Middle frontal gyrus (tissue), 1 donor: ENCODE measurements around the gene CLDND2.

Source experiments
- DNase-seq: peaks from one replicate; pipeline ENCODE4 v3.0.0-alpha.2; 2015; ENCODE audit warnings: low spot score; ENCODE audit errors: extremely low spot score

Gene CLDND2

DNA sequence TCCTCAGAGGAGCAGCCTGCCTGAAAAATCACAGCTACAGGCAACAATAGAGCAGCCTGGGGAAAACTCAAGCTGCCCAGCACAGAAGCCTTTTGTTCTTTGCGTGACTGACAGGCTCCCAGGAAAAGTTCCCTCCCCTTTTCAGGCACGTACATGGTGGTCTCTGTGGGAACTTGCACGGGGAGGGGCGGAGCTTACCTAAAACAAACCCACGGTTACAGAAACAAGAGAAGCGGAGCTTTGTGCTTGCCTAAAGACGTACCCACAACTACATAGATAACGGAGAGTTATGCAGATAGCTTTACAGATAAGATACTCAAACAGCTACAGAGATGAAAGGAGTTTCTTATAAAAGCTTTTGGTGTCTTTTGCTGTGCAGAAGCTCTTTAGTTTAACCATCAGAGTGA is 14.1 kb downstream of the CLDND2 start:
- DNase-seq: no peak

DNA sequence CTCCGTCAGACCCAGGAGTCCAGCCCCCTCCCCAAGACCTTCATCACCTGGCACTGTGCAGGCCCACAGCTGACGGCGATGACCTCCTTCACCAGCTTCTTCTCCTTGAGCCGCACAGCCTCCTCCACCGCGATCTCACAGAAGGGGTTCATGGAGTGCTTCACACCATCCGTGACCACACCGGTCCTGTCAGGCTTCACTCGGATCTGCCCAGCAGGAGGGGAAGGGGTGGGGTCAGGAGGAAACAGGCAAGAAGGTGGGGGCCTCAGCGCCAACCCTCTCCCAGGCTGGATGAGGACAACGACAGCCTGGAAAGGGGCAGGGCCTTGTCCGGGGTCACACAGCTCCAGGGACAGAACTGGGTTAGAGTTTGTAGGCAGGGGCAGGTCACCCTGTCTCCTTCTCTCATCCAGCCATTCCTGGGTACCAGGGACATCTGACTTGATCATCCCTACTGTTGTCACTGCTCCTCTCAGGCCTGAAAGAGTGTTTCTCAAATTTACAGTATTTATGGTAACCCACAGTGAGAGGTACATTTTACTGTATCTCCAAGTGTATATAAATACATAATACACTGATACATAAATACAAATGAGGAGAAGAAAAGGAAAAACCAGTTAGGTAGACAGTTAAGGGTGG is 14.6 kb downstream of the CLDND2 start:
- DNase-seq: no peak

DNA sequence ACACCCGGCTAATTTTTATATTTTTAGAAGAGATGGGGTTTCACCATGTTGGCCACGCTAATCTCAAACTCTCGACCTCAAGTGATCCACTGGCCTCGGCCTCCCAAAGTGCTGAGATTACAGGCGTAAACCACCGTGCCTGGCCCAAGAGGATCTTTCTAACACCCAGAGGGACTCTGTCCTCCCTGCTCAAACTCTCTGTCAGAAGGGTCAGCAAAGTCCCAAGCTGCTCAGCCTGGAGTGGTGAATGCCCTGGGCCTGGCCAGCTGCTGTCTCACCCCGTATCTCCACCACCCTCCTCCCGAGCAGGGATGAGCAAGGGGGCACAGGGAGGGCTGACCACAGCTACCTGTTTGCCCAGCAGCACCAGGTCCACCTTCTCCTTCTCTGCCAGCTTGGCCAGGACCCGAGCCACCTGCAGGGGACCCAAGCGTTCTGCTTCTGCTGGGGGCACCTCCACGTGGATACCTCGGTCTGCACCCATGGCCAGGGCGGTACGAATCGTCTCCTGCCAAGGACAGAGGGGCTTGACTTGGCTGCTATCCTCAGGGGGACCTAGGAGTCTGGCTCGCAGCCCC is 15.9 kb downstream of the CLDND2 start:
- DNase-seq: no peak

- no peak for DNase-seq
These were observed 17.4 kb downstream of the CLDND2 start for GRCh38 chr19:51351266-51351990.

DNA sequence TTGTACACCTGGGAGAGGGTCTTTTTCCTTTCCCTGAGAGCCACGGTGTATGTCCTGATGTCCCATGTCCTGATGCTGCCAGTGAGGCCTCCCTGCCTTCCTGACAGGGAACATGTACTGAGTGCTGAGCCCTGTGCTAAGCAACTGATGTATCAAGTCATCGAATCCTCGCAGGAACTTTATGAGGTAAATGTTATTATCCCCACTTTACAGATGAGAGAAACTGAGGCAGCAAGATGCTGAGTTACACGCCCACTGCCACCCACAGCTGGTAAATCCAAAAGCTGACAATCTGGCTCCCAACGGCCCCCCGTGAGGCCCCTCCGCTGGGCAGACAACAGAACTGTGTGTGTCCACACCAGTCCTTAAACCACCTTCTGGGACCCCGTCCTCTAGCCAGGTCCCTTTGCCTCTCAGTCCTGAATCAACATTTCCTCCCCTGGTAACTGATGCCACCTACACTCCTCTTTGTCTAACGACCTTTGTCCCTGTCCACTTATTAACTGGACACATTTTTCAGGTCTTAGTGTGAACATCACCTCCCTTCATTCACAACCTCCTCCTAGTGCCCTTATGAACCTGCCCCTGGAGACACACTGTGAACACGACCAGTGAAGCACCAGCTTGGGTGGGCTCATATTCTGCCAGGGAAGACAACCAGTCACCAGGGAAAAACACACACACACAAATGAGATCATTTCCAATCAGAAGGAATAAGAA is 21.4 kb downstream of the CLDND2 start:
- DNase-seq: no peak

GRCh38 chr19:51346742-51347141 is 22.1 kb downstream of the CLDND2 start:
- DNase-seq: no peak

GRCh38 chr19:51345076-51345620 is 23.7 kb downstream of the CLDND2 start:
- DNase-seq: no peak

DNA sequence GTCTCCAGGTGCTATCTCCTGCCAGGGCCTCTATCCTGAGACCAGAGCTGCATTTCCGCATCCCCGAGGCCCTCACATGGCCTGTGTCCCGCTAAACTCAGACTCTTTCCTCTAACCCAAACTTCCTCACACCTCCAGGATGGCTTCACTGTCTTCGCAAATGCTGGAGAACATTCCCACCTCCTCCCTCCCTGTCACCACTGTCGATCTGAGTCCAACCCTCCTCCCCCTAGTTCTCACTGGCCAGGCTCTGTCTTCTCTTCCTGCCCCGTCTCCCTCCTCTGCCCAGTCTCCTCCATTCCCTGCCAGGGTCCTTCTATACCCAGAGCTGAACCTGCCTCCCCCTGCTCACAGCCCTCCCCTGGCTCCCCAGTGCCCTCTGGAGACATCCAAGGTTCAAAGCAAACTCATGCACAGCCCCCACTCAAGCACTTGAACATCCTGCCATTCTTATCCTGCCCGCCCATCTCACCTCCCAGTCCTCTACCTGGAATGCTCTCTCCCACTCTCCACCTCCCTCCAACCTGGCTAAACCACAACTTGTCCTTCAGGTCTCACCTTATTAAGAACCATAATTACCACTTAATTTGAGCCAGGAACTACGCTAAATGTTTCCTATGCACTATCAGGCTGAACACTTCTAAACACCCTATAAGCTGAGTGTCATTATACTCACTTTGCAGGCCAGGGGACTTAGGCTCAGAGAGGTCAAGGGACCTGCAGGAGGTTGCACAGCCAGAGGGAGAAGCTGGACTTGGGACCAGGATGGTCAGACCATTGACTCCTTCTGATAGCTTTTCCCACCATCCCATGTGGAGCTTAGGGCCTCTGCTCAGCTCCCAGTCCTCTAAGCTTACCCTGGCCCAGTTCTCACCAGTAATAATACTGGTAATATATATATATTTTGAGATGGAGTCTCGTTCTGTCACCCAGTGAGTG is 25.9 kb downstream of the CLDND2 start:
- no peak for DNase-seq

GRCh38 chr19:51341976-51342580 is 26.7 kb downstream of the CLDND2 start, which contains the start of gene VSIG10L:
TSS of gene VSIG10L (minus strand) at chr19:51342139. CDS start at chr19:51342124, 15 bp downstream.
- DNase-seq: no peak

DNA sequence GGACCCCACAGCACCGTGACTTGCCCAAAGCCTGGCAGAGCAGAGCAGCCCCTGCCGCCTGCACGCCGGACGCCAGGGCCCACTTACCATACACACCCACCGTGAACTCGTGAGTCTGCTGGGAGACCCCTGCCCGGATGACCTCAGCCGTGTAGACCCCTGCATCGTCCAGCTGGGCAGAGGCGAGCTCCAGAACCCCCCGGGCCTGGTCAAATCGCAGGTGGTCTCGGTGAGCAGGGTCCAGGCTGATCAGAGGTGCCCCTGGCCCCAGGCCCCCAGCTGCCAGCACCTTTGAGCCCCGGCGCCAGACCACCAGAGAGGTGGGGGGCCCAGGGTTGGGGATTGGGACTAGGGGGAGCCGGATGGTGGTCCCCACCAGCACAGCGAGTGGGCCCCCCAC is 27.7 kb downstream of the CLDND2 start:
- DNase-seq: no peak

GRCh38 chr19:51339687-51340656 is 28.8 kb downstream of the CLDND2 start:
- DNase-seq: peak; percentile 79

- DNase-seq: no peak
These were observed 29.5 kb downstream of the CLDND2 start for GRCh38 chr19:51339313-51339686.

GRCh38 chr19:51338563-51339312 is 30.1 kb downstream of the CLDND2 start:
- DNase-seq: no peak

DNA sequence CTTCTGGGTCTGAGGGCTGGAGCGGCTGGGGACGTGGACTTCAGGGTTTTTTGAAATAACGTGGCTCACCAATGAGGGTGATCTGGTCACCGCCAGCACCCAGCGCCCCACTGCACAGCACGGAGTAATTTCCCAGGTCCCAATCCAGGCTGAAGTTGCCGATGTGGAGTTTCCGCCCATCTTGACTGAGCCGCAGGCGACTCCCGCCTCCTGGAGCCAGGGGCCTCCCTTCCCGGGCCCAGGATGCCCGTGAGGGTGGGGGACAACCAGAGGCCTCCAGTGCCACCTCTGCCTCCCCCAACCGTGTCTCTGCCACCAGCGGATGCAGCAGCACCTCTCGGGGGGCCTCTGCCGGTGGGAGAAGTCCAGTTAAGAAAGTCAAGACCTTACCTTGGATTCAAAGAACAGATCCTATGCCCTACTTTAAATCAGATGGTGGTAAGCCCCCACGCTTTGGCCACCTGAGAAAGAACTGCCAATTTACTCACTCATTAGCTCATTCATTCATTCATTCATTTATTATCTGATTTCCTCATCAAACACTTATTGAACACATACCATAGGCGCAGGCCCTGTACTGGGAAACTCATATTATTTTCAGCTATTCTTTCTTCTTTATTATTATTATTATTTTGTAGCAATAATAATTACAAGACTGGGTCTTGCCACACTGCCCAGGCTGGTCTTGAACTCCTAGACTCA is 30.8 kb downstream of the CLDND2 start:
- no peak for DNase-seq

- no peak for DNase-seq
These were observed 31.5 kb downstream of the CLDND2 start for GRCh38 chr19:51337141-51337860.

DNA sequence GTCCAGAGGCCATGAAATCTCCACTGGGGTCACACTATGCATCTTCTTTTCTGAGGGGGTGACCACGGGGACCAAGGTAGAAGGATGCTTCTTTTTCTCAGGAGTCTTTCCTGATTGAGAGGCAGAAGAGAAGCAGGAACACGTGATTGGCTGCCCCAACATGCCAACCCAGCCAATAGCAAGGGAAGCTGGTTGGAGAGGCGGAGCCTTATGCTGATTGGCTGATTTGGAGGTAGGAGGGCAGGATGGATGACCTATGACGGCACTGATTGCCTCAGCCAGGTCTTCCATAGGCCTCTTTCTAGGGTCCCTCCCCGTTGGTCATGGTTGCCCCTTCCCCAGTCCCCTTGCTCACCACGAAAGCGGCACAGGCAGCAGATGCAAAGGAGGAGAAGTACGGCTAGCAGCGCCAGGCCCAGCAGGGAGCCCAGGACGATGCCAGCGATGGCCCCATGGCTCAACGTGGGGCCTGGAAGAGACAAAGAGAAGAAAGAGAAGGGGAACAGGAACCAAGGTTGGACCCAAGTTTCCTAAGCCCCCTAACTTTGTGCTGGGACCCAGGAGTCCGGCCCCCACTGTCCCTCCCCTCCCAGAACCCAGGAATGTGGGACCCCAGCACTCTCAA is 34.9 kb downstream of the CLDND2 start:
- no peak for DNase-seq

- DNase-seq: no peak
These were observed 37.1 kb downstream of the CLDND2 start for GRCh38 chr19:51331716-51332115.
